ENCODE measurements around the gene TOMT.
"Not testable (repeated sequence)": the region's sequence is repeated elsewhere in the genome, so short reads cannot be mapped to it uniquely, and the experiment has no call there.

Gene TOMT

DNA sequence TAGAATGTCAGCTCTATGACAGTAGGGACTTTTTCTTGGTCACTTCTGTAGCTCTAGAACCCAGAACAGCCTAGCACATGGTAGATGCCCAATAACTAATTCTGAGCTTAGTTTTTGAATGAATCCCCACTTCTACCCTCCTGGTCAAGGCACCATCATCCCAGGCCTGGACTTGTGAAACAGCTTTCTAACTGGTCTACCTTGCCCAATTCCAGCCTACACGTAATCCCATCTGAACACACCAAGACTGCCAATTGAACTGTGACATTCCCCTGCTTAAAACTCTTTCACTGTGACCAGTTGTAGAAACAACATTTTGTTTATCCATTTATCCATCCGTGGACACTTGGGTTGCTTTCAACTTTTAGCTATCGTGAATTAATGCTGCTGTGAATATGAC lies 23.7 kb downstream of the TOMT start:
- no peak for DNase-seq

DNA sequence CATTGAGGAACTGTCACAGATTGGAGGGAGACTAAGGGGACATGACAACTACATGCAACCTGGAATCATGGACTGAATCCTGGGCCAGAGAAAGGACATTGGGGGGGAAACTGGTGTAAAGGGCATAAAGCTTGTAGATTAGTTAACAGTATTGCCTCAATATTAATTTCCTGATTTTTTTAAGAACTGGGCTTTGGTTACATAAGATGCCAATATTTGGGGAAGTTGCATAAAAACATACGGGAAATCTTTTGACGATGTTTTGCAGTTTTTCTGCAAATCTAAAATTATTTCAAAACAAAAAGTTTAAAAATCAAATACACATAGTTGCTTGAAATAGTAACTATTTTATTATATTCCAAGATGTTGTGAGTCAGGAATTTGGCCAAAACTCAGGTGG lies 26.9 kb downstream of the TOMT start:
- no peak for DNase-seq

DNA sequence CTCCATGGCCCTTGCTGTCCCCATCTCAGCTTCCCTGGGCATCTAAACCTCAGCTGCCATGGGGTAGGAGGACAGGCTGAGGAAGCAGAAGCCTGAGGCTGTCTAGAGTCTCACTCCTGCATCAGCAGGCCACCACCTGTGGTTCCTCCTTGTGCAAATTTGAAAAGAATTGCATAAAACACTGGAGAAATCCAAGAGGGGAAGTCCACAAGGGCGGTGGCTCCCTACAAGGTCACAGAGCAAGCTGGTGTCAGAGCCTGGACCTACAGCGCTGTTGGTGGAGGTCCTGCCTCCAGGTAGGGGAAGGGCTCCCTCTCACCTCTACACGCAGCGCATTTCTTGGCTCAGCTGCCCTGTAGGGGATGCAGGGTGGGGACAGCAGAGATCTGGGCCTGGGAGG lies 29.7 kb downstream of the TOMT start, which contains the start of gene FOLR3:
Gene FOLR3 (plus strand): TSS at position 253 of the 400 bp plus-strand sequence. CDS start 228 bp downstream, outside the sequence.
- DNase-seq = not testable (repeated sequence)

DNA sequence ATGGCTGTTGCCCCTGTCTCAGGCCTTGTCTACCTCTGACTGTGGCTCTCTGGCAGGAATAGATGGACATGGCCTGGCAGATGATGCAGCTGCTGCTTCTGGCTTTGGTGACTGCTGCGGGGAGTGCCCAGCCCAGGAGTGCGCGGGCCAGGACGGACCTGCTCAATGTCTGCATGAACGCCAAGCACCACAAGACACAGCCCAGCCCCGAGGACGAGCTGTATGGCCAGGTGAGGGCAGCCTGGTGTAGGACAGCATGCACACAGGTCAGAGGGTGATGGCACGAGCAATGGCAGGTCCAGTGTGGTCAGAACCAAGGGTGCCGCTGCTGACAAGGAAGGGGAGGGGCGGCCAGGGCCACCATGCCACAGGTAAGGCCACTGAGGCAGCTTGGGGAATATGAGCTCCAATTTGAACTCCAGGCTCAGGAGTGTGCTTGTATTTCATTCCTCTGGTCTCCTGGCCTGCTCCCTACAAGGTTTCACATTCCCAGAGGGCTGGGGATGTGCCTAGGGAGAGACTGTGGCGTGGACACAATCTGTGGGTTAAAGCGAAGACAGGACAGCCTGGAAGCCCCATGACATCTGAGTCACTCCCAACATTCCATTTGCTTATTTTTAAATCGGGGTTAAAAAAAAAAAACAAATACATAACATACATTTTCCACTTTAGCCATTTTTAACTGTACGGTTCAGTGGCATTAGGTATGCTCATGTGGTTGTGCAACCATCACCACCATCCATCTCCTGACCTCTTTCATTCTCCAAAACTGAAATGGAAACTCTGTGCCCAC lies 30.4 kb downstream of the TOMT start:
- no peak for DNase-seq

DNA sequence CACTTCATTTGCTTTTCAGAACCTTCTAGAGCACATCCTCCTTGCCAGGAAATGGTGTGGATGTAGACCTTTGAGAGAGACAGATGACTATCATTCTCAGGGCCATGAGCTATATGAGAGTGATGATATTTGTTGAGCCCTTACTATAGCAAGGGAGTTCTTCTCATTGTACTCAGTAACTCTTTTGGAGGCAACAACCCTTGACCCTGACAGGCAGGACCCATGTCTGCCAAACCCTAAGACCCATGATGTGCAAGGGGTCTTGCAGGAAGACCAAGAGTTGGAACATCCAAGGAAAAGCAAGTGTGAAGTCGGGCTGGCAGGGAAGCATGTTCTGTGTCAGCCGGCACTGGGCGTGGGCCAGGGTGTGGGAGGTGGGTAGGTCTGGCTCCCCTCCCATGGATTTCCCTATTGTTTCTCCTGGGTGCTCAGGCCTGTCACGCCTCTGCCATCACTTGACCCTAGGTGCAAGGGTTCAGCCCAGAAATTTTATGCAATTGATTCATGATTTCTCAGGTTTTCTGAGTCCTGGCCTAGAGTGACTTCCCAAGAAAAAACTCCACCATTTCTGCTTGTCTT lies 31.0 kb downstream of the TOMT start:
- no peak for DNase-seq

DNA sequence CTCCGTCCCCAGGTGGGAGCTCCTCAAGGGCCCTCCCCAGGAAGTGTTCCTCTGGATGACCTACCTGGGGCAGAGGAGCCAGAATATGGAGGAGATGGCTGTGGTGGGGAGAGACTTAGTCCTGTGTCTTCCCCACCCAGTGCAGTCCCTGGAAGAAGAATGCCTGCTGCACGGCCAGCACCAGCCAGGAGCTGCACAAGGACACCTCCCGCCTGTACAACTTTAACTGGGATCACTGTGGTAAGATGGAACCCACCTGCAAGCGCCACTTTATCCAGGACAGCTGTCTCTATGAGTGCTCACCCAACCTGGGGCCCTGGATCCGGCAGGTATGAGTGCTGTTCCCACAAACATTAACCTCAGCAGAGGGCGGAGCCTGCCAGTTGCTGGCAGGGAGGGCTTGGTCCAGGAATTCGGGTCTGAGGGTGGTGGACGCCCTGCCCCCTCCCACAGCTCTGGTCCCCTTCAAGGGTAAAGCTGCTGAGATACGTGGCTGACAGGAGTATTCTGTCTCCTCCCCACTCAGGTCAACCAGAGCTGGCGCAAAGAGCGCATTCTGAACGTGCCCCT lies 33.2 kb downstream of the TOMT start:
- DNase-seq = no peak

DNA sequence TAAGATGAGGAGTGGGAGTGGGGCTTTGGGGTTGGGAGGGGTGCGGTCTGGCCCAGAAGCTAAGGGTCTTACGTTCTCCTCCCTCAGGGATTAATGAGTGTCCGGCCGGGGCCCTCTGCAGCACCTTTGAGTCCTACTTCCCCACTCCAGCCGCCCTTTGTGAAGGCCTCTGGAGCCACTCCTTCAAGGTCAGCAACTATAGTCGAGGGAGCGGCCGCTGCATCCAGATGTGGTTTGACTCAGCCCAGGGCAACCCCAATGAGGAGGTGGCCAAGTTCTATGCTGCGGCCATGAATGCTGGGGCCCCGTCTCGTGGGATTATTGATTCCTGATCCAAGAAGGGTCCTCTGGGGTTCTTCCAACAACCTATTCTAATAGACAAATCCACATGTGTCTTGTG lies 33.8 kb downstream of the TOMT start:
- no peak for DNase-seq

DNA sequence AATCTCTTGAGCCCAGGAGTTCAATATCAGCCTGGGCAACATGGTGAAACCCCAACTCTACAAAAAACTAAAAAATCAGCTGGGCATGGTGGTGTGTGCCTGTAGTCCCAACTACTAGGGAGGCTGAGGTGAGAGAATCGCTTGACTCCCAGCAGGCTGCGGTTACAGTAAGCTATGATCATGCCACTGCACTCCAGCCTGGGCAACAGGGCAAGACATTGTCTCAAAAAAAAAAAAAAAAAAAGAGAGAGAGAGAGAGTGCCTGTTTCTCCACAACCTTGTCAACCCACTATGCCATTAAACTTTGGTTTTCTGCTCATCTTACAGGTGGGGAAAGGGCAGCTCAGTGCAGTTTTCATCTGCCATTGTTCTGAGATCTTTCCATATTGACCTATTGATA lies 34.9 kb downstream of the TOMT start:
- DNase-seq = no peak

DNA sequence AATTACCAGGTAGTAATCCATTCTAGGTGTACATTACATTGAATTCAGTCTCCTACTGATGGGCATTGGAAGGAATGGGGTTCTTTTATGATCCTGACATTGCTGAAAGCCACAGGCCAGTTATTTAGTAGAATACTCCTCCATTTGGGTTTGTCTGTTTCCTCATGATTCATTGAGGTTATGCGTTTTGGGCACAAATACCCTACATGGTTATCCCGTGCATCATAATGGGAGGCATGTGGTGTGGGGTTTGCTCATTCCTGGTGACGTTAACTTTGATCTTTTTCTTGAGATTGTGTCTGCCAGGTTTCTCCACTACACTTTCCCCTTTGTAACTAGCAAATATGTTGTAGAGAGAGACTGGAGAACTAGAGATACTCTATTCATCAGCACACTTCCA lies 35.3 kb downstream of the TOMT start:
- DNase-seq = no peak

DNA sequence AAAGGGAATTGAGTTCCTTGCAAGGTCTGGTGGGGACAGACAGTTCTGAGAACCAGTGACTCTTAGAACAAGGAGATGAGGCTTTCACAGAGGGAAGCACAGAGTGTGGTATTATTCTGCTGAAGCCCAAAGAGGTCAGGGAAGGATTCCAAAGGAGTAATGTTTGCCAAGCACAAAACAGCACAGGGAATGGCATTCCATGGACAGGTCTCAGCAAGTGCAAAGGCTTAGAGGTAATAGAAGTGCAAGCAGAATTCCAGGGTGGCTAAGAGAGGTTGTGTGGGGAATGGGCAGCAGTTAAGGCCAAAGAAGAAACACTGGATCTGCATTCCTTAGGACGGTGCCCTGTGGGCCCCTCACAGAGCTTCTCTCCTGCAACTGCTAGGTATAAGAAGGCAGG lies 36.4 kb downstream of the TOMT start:
- not testable (repeated sequence) for DNase-seq

DNA sequence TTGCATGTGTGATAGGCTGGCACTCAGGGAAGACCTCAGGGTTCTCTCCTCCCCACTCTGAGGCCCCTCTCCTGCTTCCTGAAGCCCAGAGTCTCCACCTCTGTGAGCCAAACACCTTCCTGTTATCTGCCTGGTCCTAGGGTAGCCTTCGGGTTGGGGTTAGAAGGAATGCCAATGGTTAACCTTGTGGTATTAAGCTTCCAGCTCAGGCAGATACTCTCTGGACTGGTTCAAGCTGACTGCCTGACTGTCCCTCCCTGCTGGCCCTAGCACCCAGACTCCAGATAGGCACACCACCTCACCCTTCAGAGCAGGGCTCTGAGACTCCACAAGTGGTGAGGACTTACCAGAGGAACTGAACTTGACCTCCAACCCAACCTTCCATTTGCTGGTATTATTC lies 36.8 kb downstream of the TOMT start:
- DNase-seq = not testable (repeated sequence)

DNA sequence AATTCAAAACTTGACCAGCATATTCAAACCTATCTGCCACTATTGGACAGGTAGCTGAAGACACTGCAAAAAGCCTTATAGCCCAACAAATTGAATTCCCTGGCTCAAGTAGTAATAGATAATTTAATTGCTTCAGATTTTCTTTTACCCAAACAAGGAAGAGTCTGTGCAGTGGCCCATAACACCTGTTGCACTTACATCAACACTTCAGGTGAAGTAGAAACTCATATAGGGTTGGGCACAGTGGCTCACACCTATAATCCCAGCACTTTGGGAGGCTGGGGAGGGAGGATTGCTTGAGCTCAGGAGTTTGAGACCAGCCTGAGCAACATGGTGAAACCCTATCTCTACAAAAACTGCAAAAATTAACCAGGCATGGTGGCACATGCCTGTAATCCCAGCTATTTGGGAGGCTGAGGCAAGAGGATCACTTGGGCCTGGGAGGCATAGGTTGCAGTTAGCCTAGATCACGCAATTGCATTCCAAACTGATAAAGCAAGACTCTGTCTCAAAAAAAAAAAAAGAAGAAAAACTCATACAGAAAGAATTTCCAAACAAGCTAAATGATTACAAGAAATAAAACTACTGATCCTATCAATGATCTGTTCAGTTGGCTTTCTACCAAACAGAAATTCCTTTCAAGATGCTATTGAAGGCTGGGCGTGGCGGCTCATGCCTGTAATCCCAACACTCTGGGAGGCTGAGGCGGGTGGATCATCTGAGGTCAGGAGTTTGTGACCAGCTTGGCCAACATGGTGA lies 39.3 kb downstream of the TOMT start:
- DNase-seq = no peak

DNA sequence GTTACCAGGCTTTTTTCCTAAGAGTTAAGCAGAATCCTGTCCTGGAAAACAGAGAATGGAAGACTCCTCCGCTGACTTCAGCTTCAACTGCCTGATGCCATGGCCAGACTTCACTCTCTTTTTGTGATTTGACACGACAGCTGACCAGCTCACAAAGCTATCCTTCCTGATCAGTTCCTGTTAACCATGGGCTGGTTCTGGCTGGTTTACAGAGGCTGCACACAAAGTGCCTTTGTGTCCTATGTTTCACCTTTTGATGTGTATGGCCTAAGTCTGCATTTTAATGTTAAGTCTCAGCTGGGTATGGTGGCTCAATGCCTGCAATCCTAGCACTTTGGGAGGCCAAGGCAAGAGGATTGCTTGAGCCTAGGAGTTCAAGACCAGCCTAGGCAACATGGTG lies 40.9 kb downstream of the TOMT start:
- no peak for DNase-seq

DNA sequence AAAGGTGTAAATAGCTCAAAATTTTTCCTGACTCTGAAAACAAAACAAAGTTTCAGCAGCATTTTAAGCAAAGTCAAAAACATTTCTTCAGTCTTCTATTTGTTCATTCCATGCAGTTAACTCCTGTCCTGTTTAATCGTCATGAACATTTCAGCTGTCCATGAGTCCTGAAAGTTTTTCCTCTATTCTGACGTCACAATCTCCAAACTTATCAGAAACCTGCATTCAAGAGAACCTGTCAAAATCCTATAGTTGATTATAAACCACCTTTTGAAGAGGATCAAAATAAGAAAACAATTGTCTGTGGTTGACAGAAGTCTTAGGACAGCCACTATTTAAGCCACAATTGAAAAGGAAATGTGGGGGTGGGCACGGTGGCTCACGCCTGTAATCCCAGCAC lies 45.2 kb downstream of the TOMT start:
- DNase-seq = no peak

DNA sequence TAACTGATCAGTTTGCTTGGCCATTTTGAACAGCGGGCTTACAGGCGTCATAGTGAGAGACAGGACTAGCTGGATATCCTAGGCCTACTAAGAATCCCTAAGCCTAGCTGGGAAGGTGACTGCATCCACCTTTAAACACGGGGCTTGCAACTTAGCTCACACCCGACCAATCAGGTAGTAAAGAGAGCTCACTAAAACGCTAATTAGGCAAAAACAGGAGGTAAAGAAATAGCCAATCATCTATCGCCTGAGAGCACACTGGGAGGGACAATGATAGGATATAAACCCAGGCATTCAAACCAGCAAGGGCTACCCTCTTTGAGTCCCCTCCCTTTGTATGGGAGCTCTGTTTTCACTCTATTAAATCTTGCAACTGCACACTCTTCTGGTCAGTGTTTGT lies 48.1 kb downstream of the TOMT start:
- DNase-seq = not testable (repeated sequence)

DNA sequence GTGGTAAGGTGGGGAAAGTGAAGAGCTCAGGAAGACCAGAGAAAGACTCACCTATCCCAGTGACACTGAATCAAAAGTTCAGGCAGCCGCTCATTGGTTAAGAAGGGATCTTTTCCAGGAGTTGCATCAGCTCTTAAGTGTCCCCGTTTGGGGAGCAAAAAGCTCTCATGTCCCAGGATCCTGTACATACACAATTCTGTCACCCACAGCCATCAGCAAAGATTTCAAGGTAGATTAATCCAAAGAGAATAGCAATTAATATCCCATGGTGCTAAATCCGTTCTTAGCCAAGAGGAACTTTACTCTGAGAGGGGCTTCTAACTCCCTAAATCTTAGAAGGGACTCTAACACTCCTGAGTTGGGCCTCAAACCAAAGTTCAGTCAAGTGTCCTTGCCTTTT lies 49.1 kb downstream of the TOMT start:
- DNase-seq = no peak

DNA sequence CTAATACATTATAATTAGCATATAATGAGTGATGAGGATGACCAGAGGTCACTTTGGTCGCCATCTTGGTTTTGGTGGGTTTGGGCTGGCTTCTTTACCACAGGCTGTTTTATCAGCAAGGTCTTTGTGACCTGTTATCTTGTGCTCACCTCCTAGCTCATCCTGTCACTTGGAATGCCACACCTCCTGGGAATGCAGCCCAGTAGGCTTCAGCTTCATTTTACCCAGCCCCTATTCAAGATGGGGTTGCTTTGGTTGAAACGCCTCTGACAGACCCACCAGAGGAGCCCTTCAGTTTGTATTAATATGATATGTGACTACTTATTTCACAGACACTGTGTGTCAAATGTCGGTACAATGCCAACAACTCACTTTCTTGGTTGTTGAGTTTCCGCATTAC lies 50.0 kb downstream of the TOMT start:
- no peak for DNase-seq

DNA sequence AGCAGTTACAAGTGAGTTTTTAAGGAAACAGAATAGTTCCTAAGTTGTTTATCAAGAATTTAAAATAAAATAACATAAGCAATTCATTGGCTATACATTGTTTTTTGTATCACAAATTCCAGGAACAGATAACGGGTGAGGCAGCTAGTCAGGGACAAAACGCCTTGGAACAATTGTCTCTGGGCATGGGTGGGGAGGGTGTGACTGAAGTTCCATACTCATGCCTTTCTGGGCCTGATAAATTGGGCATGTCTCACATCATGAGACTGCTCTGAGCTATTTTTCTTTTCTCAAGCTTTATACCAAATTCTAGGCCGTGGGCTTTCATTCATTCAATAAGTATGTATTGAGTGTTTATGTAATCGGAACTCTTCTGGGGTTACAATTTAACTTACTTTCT lies 51.4 kb downstream of the TOMT start:
- DNase-seq = no peak
